A673 (cell line): Measurements from ENCODE around the gene PKIB.

Source experiments
- EZH2 ChIP-seq: fragments of 200-600 bp; sonication (generic); IDR thresholded peaks from 2 replicates; pipeline ENCODE4 v1.6.1; 2017; ENCODE audit warnings: borderline replicate concordance, low read depth, mild to moderate bottlenecking, mixed read lengths, antibody characterized with exemption, low read length; ENCODE audit not compliant: poor library complexity, severe bottlenecking
- TF ChIP-seq, protein P1 (sequence below): fragments of 300-800, 200-600 bp; sonication (generic); conservative IDR thresholded peaks from 2 replicates; pipeline ENCODE4 v1.5.1; 2017; ENCODE audit warnings: low read depth, mild to moderate bottlenecking, antibody characterized with exemption, low read length, moderate library complexity, mixed read lengths

- TF ChIP-seq, protein P1, sequence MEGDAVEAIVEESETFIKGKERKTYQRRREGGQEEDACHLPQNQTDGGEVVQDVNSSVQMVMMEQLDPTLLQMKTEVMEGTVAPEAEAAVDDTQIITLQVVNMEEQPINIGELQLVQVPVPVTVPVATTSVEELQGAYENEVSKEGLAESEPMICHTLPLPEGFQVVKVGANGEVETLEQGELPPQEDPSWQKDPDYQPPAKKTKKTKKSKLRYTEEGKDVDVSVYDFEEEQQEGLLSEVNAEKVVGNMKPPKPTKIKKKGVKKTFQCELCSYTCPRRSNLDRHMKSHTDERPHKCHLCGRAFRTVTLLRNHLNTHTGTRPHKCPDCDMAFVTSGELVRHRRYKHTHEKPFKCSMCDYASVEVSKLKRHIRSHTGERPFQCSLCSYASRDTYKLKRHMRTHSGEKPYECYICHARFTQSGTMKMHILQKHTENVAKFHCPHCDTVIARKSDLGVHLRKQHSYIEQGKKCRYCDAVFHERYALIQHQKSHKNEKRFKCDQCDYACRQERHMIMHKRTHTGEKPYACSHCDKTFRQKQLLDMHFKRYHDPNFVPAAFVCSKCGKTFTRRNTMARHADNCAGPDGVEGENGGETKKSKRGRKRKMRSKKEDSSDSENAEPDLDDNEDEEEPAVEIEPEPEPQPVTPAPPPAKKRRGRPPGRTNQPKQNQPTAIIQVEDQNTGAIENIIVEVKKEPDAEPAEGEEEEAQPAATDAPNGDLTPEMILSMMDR, result no peak
- no peak for TF ChIP-seq EZH2
Measured at GRCh38 chr6:122740936-122741335, 130.7 kb downstream of the PKIB start.
